K562 (cell line): Measurements from ENCODE around the gene NME7.

Experiments used
- ATF1 ChIP-seq, 2 experiments: fragments of 450-650 bp in 1 of 2; IDR thresholded peaks; 2 replicates each; pipeline ENCODE4 v1.6.1; 2016; ENCODE audit warnings: missing compliant biosample characterization in 1 of 2, missing genetic modification characterization in 1 of 2
- BCL6 ChIP-seq: fragments of 250-450 bp; sonication (Bioruptor Pico); IDR thresholded peaks from 2 replicates; pipeline ENCODE4 v1.4.0; 2020
- CEBPG ChIP-seq, 3 experiments: fragments of 200-800 bp in 1 of 3; sonication (Bioruptor generic) in 1 of 3; sonication (generic) in 1 of 3; formaldehyde crosslinking in 1 of 3; IDR thresholded peaks in 2 of 3; conservative IDR thresholded peaks in 1 of 3; 2 replicates each; pipeline versions ENCODE4 v1.6.1 to v1.8.0; 2016 to 2022; ENCODE audit warnings: missing compliant biosample characterization in 2 of 3, missing genetic modification characterization in 2 of 3, mild to moderate bottlenecking in 1 of 3, missing genetic modification reagents in 1 of 3
- CHD2 ChIP-seq: IDR thresholded peaks from 2 replicates; pipeline ENCODE4 v1.6.1; 2011; ENCODE audit warnings: low read depth, low read length
- EZH2 ChIP-seq: IDR thresholded peaks from 2 replicates; pipeline ENCODE4 v1.6.1; 2012; ENCODE audit warnings: low read depth, mild to moderate bottlenecking, inconsistent platforms, low read length, borderline replicate concordance
- MAX ChIP-seq: sonication (generic); formaldehyde crosslinking; IDR thresholded peaks from 2 replicates; pipeline ENCODE4 v1.9.0; 2022; ENCODE audit warnings: mild to moderate bottlenecking, missing genetic modification reagents
- MAZ ChIP-seq, 2 experiments: fragments of 450-650 bp in 1 of 2; sonication (generic) in 1 of 2; formaldehyde crosslinking; IDR thresholded peaks in 1 of 2; conservative IDR thresholded peaks in 1 of 2; 2 replicates each; pipeline versions ENCODE4 v1.4.0 to v1.5.0; 2020; ENCODE audit warnings: mild to moderate bottlenecking in 1 of 2, missing genetic modification reagents in 1 of 2
- MXI1 ChIP-seq: IDR thresholded peaks from 2 replicates; pipeline ENCODE4 v1.6.1; 2011; ENCODE audit warnings: low read depth, mild to moderate bottlenecking, improper control_type of control experiment, low read length
- PHTF2 ChIP-seq: fragments of 250-450 bp; sonication (Bioruptor Pico); IDR thresholded peaks from 2 replicates; pipeline ENCODE4 v1.5.0; 2021; ENCODE audit warnings: mild to moderate bottlenecking
- POLR2A ChIP-seq: fragments of 450-650 bp; conservative IDR thresholded peaks from 2 replicates; pipeline ENCODE4 v1.6.1; 2016
- ZNF778 ChIP-seq: fragments of 450-650 bp; formaldehyde crosslinking; IDR thresholded peaks from 2 replicates; pipeline ENCODE4 v1.4.0; 2020; ENCODE audit warnings: mild to moderate bottlenecking, moderate library complexity

- TF ChIP-seq CEBPG (CRISPR knock-in tag; IDR thresholded peaks at IDR 0.05) (no peak), CEBPG (tag; conservative IDR thresholded peaks at IDR 0.05 in 1 of 2, IDR thresholded peaks at IDR 0.05 in 1 of 2) (no peak), MAZ (CRISPR knock-in tag; conservative IDR thresholded peaks at IDR 0.05 in 1 of 2, IDR thresholded peaks at IDR 0.05 in 1 of 2) (no peak), ZNF778 (CRISPR knock-in tag) (no peak), POLR2A (no peak), CHD2 (no peak), EZH2 (no peak), PHTF2 (CRISPR knock-in tag) (no peak), MXI1 (no peak), BCL6 (no peak), MAX (CRISPR knock-in tag) (no peak), ATF1 (CRISPR knock-in tag; IDR thresholded peaks at IDR 0.05) (no peak), ATF1 (tag; IDR thresholded peaks at IDR 0.05) (no peak)
These were observed 117.6 kb downstream of the NME7 start for GRCh38 chr1:169250022-169250421.
